GM18519 (cell line): ENCODE results near the gene TTC21A.
"Not testable (repeated sequence)": the region's sequence is repeated elsewhere in the genome, so short reads cannot be mapped to it uniquely, and the experiment has no call there.

Experiments used
- ATAC-seq: cut with Tn5 transposase; IDR thresholded peaks from one replicate; pipeline ENCODE4 v1.9.1; 2021; ENCODE audit warnings: mild to moderate bottlenecking, moderate library complexity; ENCODE audit not compliant: unreplicated experiment, low FRiP score

The TTC21A gene

DNA sequence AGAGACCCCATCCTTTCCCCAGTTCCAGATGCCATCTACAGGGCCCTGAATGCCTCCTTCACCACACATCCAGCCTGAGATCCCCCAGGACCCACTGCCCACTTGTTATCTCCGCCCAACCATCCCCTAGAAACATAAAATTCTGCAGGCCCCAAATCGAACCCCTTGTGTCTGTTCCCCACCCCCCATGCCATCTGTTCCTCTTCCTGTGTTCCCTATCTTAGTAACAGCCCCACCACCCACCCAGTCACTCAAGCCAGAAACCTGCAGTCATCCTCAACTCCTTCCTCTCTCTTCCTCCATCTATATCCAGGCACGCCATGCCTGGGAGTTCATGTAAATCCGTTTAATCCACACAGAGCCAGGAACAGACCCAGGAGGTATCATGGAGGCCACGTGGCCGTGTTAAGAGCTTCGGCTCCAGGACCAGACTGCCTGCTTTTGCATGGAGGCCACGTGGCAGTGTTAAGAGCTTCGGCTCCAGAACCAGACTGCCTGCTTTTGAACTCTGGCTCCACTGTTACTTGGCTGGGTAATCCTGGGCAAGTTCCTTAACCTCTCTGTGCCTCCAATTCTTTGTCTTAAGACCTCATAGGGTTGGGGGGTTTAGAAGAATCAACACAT is 41.1 kb downstream of the TTC21A start:
- ATAC-seq, result no peak

DNA sequence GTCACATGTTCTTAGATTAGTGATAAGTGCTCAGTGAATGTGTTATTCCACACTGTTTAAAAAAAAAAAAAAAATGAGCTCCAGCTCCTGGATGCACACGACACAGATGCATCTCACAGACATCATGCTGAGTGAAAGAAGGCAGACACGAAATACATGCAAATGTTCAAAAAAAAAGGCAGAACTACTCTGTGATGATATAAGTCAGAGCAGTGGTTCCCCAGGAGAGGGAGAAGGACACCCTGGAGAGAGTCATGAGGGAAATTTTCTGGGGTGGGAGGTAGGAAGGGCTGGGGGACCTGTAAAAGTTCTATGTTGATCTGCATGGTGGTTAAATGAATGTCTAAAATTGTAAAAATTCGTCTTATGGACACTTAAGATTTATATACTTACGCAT is 41.6 kb downstream of the TTC21A start:
- ATAC-seq, result no peak

DNA sequence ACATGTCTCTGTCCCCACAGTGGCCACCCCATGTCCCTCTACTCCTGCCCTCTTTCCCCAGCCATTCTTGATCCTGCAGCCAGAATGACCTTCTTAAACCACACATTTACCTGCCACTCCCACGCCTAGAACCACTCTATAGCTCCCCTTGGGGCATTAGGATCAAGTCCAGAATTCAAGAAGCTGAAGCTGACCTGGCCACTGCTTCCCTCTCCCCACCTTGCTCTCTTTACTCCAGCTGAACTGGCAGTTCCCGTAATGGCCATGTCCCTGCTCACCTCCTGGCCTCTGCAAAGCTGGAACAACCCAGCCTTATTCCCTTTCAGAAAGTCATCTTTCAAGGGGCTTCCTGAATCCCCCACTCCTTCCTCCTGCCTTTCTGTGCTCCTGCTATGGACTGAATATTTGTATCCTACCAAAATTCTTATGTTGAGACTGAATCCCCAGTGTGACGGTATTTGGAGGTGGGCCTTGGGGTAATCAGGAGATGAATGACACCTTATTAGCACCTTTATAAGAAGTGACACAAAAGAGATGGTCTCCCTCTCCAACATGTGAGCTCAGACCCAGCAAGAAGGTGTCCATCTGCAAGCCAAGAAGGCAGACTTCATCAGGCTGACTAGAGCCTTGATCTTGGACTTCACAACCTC is 42.1 kb downstream of the TTC21A start:
- no peak for ATAC-seq

DNA sequence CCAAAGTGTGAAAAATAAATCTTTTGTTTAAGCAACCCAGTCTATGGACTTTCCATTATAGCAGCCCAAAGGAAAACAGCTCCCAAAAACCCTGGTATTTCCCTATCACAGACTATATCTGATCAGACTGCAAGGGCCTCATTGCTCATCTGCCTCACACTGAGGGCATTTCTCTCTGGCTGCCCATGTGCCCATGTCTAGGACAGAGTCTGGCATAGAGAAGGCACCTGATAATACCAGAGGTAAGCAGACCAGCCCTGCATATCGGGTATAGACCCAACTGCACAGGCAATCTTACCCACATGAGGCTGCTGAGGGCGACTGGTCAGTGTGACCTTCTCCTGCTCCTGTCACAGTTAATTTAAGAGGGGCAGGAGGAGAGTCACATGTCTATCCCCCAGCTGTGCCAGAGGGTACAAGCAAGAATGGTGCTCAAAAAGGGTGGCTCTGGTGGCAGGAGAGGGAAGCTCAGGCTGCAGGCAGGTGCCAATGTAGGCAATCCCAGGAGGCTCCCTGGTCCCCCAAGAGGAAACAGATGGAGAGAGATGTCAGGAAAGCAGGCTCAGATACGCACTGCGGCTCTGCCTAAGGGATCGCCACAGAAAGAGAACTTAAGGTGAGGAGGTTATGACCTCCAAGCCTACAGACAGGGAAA is 42.8 kb downstream of the TTC21A start:
- ATAC-seq, result no peak

DNA sequence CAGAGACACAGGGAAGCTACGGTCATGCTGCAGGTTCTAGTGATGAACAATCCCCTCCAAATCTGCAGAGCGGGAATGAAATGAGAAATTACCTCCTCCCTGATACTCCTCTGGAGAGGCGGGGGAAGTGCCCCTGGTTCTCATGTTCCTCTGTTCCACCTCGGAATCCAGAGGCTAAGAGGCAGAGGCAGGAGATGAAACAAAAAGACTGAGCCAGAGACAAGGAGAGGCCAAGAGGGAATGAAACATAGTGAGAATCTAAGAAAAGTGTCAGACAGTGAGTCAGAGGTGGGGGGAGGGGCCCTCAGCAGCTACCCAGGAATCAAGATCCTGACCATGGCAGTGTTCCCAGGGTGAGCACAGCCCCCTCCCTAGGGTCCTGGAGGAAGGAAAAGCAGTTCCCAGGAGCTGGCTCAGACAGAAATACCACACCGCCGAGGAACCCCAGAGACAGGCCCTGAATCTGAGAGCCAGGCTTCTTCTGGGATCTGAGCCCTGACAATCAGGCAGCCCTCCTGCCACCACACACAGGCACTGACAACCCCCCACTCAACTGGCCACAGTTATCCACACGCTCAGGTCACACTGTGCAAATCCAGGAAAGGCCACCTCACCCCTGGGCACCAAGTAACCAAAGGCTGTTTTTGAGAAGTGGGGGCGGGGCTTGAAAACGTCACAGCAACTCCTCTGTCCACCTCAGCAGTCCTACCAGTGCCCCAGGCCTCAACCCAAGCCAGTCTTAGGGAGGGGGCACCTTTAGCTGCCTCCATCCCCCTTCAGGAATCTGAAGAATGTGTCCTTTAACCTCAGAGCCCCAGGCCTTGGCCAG is 43.5 kb downstream of the TTC21A start:
- no peak for ATAC-seq

DNA sequence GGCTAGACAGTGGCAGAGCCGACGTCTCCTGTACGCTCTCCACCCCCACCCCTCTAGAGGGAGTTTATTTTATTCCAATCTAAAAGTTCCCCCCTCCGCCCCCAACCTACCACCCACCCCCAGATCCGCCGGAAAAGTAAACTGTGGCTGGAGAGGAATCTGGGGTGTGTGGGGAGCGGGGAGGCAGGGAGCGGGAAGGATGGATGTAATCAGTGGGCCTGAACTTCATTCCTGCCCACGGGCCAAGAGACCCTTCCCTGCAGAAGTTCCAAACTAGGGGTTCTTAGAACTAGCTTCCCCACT is 46.4 kb downstream of the TTC21A start:
- no peak for ATAC-seq

DNA sequence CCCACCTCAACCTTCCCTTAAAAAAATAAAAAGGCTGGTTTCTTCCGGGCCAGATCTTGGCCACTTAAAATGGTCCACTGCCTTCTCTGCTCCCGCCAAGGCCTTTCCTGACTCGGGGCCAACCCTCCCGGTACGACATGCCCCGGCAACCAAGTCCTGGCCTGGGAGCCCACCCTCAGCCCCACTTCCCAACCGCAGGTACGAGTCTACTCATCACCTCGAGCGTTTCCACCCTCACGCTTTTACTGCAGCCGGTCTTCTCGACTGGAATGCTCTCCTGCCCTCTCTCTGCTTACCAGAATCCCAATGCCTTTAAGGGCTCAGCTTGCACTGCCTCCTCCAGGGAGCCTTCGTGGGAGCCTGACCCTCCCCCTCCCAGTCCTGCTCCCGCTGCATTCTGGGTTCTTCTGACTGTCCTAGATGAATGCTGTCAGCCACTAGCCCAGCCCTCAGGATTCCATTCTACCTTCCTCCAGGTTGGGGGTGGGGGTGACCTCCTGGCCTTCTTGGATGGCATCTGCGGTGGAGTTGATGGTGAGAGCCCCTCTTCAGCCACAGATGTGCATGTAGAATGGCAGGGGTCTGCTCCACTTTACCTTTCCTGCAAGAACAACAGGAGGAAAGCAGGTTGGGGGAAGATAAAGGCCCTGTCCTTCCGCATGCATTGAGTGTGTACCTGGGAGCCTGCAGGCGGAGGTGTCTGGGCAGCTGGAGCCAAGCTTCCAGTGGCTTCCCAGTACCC is 47.0 kb downstream of the TTC21A start:
- no peak for ATAC-seq

DNA sequence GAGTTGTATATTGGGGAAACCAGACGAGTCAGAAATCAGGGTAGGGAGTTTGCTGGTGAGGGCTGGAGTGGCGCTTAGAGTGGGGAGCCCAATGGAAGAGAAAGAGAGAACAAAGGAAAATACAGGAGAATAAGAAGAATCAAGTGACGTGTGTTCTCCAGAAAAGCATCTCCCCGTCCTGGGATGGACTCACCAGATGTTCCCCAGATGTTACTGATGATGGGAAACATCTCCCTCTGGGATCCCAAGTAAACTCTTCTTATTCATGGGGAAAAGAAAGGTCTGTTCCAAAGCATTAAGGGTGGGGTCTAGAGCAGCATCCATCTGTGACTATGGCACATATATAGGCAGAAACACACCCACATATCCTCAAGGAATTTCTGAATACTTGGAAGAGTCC is 48.9 kb downstream of the TTC21A start:
- ATAC-seq, result no peak

DNA sequence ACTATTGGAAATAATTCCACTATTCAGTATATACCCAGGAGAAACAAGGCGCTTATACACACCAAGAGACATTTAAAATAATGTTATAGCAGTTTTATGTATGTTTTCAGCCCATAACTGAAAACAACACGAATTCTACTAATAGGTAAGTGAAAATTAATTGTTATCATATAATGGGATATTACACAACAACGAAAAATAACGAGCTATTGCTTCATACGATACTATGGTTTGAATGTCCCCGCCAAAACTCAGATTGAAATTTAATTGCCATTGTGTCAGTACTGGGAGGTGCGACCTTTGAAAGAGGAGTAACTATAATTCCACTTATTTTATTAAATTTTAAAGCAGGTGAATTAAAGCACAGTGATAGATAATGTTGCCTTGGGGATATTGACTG is 49.9 kb downstream of the TTC21A start:
- ATAC-seq, result no peak

DNA sequence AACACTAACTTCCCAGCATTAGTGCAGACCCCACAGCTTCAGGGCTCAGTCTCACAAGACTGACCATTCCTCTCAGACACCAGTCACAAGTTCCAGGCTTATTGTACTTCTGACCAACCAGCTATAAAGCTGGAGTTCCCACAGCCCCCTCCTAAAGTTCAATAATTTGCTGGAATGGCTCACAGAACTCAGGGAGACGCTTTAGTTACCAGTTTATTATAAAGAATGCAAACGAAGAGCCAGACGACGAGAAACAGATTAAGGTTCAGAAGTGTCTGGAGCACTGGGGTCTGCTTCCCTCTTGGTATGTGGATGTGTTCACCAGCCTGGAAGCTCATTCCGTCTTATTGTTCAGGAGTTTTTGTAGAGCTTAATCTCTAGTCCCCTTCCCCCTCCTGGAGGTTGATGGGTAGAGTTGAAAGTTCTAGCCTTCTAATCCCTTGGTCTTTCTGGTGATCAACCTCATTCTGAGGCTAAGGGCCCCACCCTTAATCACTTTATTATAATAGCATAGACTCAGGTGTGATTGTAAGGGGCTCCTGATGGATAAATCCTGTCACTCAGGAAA is 50.8 kb downstream of the TTC21A start:
- no peak for ATAC-seq

DNA sequence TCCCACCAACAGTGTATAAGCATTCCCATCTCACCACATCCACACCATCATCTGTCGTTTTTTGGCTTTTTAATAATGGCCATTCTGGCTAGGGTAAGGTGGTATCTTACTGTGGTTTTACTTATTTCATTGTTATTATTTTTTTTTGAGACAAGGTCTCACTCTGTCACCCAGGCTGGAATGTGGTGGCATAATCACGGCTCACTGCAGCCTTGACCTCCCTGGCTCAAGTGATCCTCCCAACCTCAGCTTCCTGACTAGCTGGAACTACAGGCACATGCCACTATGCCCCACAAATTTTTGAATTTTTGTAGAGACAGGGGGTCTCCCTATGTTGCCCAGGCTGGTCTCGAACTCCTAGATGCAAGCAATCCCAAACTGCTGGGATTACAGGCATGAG is 56.9 kb downstream of the TTC21A start:
- ATAC-seq, result no peak

DNA sequence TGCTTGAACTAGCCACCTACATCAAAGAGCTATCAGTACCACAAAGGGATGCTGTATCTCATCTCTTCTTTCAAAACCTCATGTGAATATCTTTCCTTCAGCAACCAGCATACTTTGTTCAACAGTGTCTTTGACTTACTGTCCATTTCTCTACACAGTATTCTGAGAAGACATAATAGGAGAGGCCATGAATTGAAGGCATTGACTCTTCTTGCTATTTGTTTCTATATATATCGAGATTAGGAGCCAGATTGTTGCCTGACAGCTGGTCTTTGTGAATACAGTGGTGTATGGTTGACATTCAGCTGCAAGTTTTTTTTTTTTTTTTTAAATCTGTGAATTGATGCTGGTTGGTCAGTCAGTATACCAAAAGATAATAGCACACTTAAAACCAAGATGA is 58.0 kb downstream of the TTC21A start:
- ATAC-seq, result no peak

DNA sequence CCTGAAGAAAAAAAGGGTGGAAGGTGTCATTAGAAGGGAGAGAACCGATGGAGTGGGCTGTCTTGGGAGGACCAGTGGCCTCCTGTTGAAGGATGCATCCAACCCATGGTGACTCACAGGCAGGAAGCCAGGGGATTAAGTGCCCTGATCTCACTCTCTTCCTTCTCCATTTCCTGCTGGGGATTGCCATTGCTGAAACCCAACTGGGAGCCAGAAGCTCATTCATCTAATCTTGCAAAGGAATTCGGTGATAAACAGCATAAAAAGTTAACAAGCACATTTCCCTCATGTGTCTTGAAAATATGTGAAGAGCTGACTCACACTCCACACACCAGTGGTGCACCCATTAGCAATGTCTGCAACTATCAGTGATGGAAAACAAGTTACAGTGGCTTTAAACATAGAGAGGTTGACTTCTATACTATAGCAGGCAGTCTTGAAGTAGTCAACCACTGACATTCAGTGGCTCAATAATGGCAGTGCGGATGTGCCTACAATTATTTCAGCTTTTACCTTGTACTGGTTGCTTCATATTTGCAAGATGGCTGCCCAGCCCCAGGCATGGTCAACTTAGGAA is 58.7 kb downstream of the TTC21A start:
- ATAC-seq, result no peak

DNA sequence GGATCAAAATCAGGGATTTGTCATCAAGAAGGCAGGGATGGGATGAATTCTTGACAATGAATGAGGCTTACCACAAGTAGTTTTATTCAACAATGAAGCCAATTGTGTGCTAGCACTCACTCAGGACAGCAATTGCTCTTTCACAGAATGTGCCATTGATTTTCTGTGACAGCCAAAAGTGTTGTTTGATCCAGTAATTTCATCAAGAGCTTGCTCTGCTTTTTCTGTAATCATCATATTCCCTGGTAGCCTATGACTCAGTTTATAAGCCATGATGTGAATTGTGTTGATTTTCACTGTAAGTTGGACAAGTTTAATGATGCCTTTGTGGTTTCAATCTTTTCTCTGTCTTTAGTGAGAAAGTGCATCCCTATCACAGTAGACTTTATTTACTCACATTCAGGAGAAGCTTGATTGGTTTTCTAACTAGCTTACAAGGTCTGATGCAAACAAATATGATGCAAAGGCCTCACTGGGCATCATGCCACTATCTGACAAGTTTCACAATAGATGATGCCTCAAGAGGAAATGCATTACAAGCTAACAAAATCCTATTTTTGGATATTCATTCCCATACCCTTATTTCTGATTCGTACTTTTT is 59.6 kb downstream of the TTC21A start:
- no peak for ATAC-seq

DNA sequence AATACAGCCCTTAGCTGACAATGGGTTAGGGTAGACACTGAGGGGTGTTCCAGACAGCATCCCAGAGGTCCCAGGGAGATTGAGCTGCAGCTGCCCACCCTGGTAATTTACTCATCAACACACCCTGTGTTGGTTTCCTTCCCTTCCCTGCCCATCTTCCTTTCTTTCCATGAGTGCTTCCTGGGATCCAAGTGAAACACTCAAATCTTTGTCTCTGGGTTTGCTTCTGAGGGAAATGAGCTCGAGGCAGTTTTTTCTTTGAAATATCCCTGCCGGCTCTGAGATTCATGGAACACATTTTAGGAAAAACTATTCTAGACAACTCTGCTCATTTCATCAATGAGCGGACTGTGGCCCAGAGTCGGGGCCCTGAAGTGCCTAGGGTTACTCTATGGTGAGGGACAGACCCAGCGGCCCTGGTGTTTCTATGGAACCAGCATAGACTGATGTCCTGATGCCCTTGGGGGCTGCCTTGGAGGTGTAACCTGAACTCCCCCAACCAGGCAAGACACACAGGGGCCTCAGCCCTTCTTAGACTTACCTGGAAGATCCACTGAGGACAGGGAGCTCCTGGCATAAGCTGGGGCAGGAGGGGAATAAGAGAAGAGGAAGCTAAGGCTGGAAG is 60.8 kb downstream of the TTC21A start:
- no peak for ATAC-seq

DNA sequence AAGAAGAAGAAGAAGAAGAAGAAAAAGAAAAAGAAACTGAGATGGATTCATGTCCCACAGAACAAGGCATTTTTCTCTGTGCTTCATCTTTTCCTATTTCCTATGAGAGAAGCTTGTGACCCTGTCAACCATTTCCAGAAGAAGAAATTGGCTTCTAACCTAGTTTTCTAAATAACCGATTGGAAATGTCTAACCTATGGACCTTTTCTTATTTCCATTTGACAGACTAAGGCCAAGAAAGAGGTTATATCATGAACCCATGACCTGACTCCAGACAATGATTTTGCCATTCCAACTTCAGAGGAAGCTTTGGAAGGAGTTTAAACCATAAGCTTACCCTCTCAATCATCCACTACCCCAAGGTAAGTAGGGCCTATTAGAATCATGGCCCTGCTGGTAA is 62.2 kb downstream of the TTC21A start:
- ATAC-seq, result no peak

DNA sequence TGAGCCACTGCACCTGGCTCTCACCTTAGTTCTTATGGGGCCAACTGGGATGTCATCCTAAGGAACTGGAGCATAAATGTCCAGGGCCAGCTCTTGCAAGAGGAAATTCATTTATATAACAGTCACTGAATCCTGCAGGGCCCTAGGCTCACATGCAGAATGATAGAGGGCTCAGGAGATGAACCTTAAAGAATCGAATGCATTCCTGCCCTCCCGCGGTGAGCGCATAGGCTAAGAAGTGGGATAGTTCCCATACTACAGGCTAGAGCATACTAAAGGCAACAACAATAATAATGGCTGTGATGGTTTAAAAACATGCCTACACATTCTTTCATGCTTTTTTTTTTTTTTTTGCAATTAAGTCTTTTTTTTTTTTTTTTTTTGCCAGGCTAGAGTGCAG is 63.0 kb downstream of the TTC21A start:
- no peak for ATAC-seq

DNA sequence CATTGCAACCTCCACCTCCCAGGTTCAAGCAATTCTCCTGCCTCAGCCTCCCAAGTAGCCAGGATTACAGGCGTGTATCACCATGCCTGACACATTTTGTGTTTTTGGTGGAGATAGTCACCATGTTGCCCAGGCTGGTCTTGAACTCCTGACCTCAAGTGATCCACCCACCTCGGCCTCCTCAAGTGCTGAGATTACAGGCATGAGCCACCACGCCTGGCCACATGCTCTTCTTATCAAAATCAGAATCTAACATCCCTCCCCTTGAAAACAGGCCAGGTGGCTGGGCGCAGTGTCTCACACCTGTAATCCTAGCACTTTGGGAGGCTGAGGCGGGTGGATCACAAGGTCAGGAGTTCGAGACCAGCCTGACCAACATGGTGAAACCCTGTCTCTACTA is 63.4 kb downstream of the TTC21A start:
- not testable (repeated sequence) for ATAC-seq

DNA sequence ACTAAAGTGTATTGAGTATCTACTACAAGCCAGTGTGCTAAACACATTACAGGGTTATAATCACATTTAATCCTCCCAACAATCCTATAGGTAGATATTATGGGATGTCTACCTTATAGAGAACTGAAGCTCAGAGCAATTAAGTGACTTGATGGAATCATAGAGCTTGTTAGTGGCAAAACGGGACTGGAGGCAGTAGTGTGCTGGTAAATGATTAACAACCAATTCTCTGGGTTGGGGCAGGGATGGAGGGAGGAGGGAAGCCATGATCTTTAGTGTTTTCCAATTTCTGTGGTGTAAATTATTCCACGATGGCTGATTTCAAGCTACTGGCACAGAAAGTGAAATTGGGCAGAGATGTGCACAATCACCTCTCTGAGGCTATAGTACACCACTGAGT is 64.4 kb downstream of the TTC21A start:
- no peak for ATAC-seq
